ENCODE data around the gene LAMC3. TPM values are rescaled to one million over a fixed set of nuclear protein-coding genes. Genes with fewer than 3 reads are reported as not detected.

The LAMC3 gene
- total RNA-seq, 1 experiment from 2014 or later, result 0.36 TPM

GRCh38 chr9:131126059-131126426, 117.1 kb downstream of the LAMC3 start:
- TF ChIP-seq CTCF (IDR thresholded peaks at IDR 0.05; ENCODE audit: insufficient read depth in 1 of 2, low read depth in 1 of 2, low read length in 1 of 2, severe bottlenecking in 1 of 2, unreplicated experiment in 1 of 2), result no peak
- Mint-ChIP-seq H3K36me3 (ENCODE audit: insufficient read depth, unreplicated experiment) (peaks cover 65% of the 10 kb centered on the region), H3K4me3 (ENCODE audit: unreplicated experiment) (peak overlapping the region; percentile 99), H3K4me1 (ENCODE audit: low read depth, unreplicated experiment) (peaks cover 5% of the 10 kb centered on the region), H3K27ac (ENCODE audit: unreplicated experiment) (peak overlapping the region; percentile 100), H3K27me3 (ENCODE audit: insufficient read depth, unreplicated experiment) (no peaks in the 10 kb centered on the region), H3K9me3 (ENCODE audit: unreplicated experiment) (no peaks in the 10 kb centered on the region)
- no peaks in the 10 kb centered on the region for H3K4me1 ChIP-seq
- peak overlapping the region; percentile 88 for H3K4me3 ChIP-seq (ENCODE audit: low read depth, low read length)
- no peaks in the 10 kb centered on the region; the same call in none of the 2 replicates for H3K36me3 ChIP-seq (ENCODE audit: control insufficient read depth, insufficient read depth, low read length)
- no TSS peak for BruUV-seq (replicated peaks)
- CTCF ChIA-PET, result no interaction called here
- intact Hi-C loops (cut with micrococcal nuclease; ENCODE audit: unreplicated experiment), result loop anchor here (5.0 kb wide), 1 partner anchor 69 kb away; no protein-coding TSS in a partner anchor
- POLR2A ChIA-PET, result interaction anchor here (2.1 kb wide), 1 partner anchor 29 kb away, joined by 8 read pairs; the partner anchor contains the start of gene AIF1L
- DNase-seq, result no peak
- no peaks in the 10 kb centered on the region for H3K27me3 ChIP-seq (replicated peaks; ENCODE audit: control insufficient read depth, insufficient read depth, low read length)
- no peaks in the 10 kb centered on the region for H3K9me3 ChIP-seq

GRCh38 chr9:131129183-131129582, 120.2 kb downstream of the LAMC3 start:
- H3K36me3 ChIP-seq (ENCODE audit: control insufficient read depth, insufficient read depth, low read length), result no peaks in the 10 kb centered on the region; the same call in none of the 2 replicates
- H3K4me3 Mint-ChIP-seq (ENCODE audit: unreplicated experiment), result no peak overlapping the region
- H3K9me3 ChIP-seq, result no peaks in the 10 kb centered on the region
- no peak overlapping the region for H3K4me3 ChIP-seq (ENCODE audit: low read depth, low read length)
- no peaks in the 10 kb centered on the region for H3K9me3 Mint-ChIP-seq (ENCODE audit: unreplicated experiment)
- intact Hi-C loops (cut with micrococcal nuclease; ENCODE audit: unreplicated experiment), result loop anchor here (5.0 kb wide), 1 partner anchor 72 kb away; no protein-coding TSS in a partner anchor
- DNase-seq, result no peak
- CTCF ChIA-PET, result no interaction called here
- POLR2A ChIA-PET, result interaction anchor here (0.7 kb wide), 1 partner anchor 10 kb away, joined by 4 read pairs; no protein-coding TSS in a partner anchor
- H3K27me3 ChIP-seq (replicated peaks; ENCODE audit: control insufficient read depth, insufficient read depth, low read length), result no peaks in the 10 kb centered on the region
- peaks cover 5% of the 10 kb centered on the region for H3K4me1 Mint-ChIP-seq (ENCODE audit: low read depth, unreplicated experiment)
- H3K4me1 ChIP-seq, result no peaks in the 10 kb centered on the region
- no peak for TF ChIP-seq CTCF (IDR thresholded peaks at IDR 0.05; ENCODE audit: insufficient read depth in 1 of 2, low read depth in 1 of 2, low read length in 1 of 2, severe bottlenecking in 1 of 2, unreplicated experiment in 1 of 2)
- peaks cover 92% of the 10 kb centered on the region for H3K36me3 Mint-ChIP-seq (ENCODE audit: insufficient read depth, unreplicated experiment)
- H3K27me3 Mint-ChIP-seq (ENCODE audit: insufficient read depth, unreplicated experiment), result no peaks in the 10 kb centered on the region
- BruUV-seq (replicated peaks), result no TSS peak
- H3K27ac Mint-ChIP-seq (ENCODE audit: unreplicated experiment), result no peak overlapping the region

- peaks cover 87% of the 10 kb centered on the region for H3K36me3 Mint-ChIP-seq (ENCODE audit: insufficient read depth, unreplicated experiment)
Observed at GRCh38 chr9:131138676-131139075, 129.7 kb downstream of the LAMC3 start.

More at GRCh38 chr9:131138676-131139075, 129.7 kb downstream of the LAMC3 start:
- Mint-ChIP-seq H3K27me3 (ENCODE audit: insufficient read depth, unreplicated experiment) (no peaks in the 10 kb centered on the region), H3K4me3 (ENCODE audit: unreplicated experiment) (no peak overlapping the region), H3K27ac (ENCODE audit: unreplicated experiment) (no peak overlapping the region), H3K9me3 (ENCODE audit: unreplicated experiment) (no peaks in the 10 kb centered on the region), H3K4me1 (ENCODE audit: low read depth, unreplicated experiment) (no peaks in the 10 kb centered on the region)
- Histone ChIP-seq H3K27me3 (replicated peaks; ENCODE audit: control insufficient read depth, insufficient read depth, low read length) (no peaks in the 10 kb centered on the region), H3K36me3 (ENCODE audit: control insufficient read depth, insufficient read depth, low read length) (peaks cover 1% of the 10 kb centered on the region; the same call in 1 of the 2 replicates), H3K4me1 (no peaks in the 10 kb centered on the region), H3K4me3 (ENCODE audit: low read depth, low read length) (no peak overlapping the region), H3K9me3 (no peaks in the 10 kb centered on the region)
- no TSS peak for BruUV-seq (replicated peaks)
- ChIA-PET CTCF (no interaction called here), POLR2A (interaction anchor here (0.5 to 1.1 kb wide), 2 partner anchors 9 to 13 kb away, joined by 4 read pairs; partner anchors contain the start of gene NUP214)
- intact Hi-C loops (cut with micrococcal nuclease; ENCODE audit: unreplicated experiment), result no loop called here
- no peak for DNase-seq
- no peak for TF ChIP-seq CTCF (IDR thresholded peaks at IDR 0.05; ENCODE audit: insufficient read depth in 1 of 2, low read depth in 1 of 2, low read length in 1 of 2, severe bottlenecking in 1 of 2, unreplicated experiment in 1 of 2)
